CD4-positive, alpha-beta T cell treated with Interleukin-17A for 1 hour (primary cell): ENCODE measurements around the gene HUNK.

Experiments used
- DNase-seq: peaks from one replicate; pipeline ENCODE4 v3.0.0-alpha.2; 2020

Gene HUNK

DNA sequence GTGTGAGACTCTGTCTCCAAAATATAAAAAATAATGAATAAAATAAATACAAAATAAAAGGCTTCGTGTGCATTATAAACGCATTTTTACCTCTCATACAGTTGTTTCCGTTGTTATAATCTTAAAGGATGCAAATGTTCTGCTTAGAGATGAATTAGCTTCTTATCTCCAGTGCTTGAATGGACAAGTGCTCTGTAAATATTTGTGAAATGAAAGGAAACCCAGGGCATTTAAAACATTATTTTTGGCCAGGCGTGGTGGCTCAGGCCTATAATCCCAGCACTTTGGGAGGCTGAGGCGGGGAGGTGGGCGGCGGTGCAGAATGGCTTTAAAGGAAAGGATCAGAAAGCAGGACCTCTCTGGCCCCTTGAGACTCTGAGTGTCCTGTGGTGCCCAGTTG is 94.5 kb downstream of the HUNK start:
- DNase-seq = no peak

DNA sequence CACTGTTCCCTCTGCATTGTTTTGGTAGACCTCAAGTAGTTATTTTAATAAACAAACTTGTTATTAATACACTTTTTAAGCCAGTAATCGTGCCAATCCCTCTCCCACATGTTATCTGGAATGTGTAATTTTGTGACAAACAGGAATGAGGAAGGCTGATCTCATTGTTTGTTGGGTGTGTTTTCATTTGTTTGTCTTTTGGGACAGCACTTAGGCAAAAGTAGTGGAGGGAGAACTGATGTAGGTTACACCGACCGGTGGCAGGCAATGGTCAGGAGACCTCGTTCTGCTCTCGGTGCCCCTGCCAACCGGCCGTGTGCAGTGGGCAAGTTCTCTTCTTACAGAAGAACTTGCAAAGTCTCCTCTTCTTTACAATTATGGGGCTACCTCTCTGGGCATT is 99.8 kb downstream of the HUNK start:
- no peak for DNase-seq

DNA sequence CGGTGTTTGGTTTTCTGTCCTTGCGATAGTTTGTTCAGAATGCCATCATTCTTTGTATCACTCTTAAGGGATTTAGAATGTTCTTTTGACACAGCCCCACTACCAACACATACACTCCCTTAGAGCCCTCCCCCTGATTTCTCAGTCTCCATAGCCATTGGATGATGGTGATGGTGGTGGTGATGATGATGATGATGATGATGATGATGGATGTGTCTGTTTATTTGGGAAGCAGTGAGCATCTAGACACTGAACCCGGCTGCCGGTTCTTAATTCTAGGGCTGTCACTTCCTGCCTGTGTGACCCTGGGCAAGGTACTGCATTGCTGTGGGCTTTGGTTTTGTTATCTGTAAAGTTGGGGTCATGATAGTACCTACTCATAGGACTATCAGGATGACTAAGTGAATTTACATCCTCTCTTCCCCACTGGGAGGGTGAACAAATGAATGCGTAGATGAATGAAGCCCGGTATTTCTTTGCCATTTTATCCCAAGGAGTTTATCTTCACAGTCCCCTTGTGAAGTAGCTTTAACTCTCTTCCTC is 100.7 kb downstream of the HUNK start:
- no peak for DNase-seq

DNA sequence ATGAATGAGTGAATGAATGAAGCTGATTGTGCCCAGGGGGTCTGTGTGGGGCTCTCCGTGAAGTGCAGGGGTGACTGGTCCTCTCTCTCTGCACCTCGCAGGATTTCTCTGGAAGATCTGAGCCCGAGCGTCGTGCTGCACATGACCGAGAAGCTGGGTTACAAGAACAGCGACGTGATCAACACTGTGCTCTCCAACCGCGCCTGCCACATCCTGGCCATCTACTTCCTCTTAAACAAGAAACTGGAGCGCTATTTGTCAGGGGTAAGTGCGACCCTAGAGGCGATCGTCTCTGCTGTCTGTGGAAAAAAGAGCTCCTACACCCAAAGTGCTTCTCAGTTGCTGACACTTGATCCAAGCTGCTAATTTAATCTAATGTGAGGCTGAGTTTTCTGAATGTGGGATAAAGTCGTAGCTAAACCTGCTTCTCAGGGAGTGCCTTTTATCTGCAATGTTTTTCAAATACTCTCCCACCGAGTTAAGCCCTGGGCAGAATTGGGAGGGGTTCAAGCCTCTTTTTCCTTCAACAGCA is 101.7 kb downstream of the HUNK start:
- DNase-seq = peak; percentile 45

DNA sequence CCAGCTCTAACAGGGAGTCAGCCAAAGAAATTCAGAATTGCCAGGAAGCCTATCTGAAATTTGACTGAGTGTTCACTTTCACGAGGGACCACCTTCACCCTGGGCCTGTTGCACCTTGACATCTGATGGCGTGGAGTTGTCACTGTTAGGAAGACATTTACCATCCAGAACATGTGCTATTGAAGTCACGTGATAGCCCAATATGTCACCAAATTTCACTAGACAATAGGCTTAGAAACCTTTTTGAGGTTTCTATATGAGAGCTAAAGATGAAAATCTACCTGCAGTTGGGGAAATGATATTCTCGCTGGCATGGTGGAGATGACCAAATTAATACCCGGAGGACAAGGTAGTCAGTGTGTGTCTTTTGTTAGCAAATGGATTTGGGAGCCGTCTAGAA is 102.7 kb downstream of the HUNK start:
- no peak for DNase-seq

DNA sequence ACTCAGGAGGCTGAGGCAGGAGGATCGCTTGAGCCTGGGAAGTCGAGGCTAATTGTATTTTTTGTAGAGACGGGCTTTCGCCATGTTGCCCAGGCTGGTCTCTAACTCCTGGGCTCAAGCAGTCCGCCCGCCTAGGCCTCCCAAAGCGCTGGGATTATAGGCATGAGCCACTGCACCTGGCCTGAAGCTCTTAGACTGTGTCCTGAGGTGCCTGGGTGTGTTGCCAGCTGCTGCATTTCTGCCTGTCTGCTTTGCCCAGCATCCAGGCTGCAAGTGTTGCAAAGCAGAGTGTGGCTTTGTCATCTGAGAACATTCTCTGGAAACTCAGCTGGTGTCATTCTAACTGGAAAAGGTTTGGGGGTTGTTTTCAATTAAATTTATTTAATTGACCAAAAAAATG is 105.0 kb downstream of the HUNK start:
- no peak for DNase-seq

DNA sequence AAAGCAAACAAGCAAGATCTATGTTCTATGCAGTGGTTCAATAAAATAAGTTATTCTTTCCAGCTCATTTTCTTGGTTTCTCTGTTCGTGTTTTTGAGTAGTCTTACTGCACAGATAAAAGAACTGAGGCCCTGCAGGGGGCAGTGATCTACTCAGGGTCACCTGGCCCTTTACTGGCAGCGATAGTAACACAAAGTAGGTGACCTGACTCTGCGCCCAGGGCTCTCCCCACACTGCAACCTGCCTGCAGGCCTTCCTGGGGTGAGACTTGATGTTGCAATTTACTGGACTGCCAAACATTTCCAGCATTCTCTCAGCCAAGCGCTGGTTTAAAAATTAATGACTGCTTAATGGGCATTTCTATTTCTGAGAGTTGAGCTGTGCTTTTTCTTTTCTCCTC is 110.3 kb downstream of the HUNK start:
- no peak for DNase-seq

DNA sequence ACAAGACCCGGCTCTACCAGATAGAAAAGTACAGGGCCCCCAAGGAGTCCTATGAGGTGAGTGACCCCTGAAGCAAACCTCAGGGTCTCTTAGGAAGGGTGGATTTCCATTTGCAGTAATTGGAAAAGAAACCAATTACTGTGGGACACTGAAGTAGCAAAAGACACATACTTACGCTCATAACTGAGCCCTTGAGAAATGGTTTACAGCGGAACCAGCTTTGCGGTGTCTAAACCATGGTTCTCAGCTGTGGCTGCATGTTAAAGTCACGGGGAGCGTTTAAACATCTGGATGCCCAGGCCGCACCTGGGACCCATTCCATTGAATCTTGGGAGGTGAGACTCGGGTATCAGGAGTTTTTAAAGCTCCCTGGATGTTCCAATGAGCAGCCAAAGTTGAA is 110.7 kb downstream of the HUNK start:
- no peak for DNase-seq

DNA sequence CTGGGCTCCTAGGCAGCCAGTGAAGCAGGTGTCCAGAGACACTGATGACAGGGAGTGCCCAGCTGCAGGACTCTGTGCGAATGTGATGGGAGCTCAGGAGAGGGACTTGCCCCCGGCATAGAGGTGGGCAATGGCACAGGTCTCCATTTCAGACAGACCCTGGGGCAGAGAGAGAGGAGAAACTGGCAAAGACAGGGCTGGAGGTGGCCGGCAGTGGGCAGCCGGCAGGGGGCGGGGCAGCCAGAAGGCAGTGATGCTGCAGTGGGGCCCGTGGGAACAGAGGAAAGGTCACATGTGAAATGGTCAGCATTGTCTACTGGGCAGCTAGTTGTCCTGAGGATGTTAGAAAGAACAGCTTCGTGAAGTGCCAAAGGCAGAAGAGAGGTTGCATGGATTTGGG is 112.6 kb downstream of the HUNK start:
- DNase-seq = no peak

DNA sequence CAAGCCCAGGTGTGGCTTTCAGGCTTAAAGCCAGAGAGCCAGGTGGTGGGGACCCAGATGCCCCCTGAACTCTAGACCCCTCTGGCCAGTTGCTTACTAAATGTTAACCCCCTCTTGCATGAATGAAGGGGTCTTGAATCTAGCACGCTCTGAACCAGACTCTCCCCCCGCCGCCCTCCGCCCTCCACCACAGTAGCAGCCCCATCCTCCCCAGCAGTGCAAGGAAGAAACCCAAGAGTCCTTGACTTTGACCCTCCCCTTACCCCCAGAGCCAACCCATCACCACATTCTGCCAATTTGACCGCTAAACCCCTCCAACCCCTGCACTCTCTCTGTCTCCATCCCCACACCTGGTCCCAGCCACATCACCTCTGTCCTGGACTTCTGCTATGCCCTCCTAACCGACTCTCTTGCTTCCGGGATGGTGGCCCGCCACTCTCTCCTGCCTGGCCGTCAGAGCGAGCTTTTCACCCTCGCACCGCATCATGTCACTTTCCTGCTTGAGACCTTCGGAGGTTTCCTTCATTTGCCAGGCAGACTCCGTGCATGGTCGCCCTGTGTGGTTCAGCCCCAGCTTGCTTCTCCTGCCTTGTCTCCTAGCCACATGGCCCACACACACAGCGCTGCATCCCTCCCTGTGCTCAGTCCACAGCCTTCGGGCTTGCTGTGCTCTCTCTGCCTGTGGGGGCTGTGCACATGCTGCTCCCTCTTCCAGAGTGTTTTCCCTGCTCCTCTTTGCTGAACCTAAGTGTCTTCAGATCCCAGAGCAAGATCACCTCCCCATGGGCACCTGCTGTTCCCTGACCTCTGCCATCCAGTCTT is 113.4 kb downstream of the HUNK start:
- DNase-seq = no peak

DNA sequence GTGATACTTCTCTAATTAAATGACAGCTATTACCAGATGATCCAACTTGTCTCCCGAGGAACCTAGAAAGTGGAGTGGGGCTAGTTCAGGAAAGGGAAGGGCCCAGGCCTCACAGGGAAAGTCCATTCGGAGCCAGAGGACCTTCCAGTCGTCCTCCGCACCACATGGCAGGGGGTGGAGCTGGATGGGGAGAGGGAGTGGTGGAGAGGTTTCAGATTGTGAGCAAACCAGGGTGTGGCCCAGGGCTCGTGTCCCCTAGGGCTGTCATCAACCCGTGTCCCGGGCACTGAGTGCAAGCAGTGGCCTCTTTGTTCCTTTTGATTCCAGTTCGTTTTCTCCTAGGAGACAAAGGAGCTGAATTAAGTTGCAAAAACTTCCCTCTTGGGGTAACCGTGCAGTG is 114.9 kb downstream of the HUNK start:
- DNase-seq = no peak

DNA sequence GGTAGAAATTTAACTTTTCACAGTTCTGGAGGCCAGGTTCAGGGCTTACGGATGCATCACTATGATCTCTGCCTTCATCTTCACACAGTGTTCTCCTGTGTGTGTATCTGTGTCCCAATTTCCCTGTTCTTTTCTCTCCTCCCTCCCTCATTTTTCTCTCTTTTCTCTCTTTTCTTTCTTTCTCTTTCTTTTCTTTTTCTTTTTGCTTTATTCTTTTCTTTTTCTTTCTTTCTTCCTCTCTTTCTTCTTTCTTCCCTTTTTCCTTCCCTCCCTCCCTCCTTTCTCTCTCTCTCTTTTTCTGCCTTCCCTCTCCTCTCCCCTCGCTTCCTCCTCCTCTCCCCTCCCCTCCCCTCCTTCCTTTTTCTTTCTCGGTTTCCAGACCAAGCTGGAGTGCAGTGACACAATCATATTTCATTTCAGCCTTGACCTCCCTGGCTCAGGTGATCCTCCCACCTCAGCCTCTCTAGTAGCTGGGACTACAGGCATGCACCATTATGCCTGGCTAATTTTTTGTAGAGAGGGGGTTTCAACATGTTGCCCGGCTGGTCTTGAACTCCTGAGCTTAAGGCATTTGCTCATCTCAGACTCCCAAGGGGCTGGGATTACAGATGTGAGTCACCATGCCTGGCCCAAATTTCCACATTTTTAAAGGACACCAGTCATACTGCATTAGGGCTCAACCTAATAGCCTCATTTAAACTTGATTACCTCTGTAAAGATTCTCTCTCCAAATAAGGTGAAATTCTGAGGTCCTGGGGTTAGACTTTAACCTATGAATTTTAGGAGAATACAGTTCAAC is 115.9 kb downstream of the HUNK start:
- no peak for DNase-seq

DNA sequence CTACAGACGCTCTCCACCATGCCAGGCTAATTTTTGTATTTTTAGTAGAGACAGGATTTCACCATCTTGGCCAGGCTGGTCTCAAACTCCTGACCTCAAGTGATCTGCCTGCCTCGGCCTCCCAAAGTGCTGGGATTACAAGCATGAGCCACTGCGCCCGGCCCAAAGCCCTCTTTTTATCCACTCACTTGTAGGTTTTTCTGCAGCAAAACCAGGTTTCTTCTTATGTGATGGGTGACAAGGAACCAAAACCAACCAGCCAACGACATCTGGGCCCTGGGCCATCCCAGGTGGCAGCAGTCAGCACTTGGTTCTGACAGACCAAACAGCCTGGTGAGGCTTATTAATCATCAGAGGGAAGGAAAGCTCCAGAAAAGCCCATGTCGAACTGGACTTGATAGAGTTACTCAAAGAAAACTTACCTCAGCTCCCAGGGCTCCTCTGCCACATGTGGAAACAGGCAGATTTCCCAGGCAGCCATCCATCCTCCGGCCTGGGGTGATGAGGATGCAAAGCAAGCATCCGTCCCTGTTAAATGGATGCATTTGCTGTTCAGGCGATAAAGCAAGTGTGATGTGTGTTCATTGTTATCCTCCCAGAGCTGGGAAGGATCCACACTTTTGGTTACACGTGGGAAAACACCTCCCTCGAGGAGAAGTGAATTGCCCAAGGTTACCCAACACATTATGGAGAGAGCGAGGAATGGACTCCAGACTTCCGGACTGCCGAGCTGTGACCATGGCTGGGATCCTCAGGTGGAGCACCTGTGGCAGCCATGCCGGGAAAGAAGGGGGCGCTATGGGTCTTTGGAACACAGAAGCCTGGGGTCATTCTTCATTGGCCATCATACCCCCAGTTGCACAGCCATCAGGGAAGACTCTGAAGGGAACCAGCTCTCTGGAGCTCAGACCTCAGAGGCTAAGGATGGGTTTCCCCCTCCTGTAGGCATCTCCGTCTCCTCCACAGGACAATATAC is 118.8 kb downstream of the HUNK start:
- DNase-seq = no peak

DNA sequence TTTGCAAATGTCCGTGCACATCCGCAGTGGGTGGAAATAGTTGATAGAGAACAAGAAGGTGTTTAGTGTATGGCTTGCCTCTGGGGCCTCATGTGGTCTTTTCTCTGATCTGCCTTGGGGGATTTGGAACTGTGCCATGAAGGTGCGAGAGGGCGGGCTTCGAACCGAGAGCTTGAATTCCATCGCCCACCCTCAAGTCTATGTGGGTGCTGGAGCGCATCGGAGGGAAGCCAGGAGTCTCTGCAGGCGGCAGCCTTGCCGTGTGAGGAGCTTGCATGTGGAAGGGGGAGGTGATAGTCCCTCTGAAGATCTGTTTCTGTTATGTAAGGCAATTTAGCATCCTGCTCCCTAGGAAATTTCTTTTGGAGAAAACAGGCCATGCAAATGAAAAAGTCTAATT is 119.6 kb downstream of the HUNK start:
- no peak for DNase-seq

DNA sequence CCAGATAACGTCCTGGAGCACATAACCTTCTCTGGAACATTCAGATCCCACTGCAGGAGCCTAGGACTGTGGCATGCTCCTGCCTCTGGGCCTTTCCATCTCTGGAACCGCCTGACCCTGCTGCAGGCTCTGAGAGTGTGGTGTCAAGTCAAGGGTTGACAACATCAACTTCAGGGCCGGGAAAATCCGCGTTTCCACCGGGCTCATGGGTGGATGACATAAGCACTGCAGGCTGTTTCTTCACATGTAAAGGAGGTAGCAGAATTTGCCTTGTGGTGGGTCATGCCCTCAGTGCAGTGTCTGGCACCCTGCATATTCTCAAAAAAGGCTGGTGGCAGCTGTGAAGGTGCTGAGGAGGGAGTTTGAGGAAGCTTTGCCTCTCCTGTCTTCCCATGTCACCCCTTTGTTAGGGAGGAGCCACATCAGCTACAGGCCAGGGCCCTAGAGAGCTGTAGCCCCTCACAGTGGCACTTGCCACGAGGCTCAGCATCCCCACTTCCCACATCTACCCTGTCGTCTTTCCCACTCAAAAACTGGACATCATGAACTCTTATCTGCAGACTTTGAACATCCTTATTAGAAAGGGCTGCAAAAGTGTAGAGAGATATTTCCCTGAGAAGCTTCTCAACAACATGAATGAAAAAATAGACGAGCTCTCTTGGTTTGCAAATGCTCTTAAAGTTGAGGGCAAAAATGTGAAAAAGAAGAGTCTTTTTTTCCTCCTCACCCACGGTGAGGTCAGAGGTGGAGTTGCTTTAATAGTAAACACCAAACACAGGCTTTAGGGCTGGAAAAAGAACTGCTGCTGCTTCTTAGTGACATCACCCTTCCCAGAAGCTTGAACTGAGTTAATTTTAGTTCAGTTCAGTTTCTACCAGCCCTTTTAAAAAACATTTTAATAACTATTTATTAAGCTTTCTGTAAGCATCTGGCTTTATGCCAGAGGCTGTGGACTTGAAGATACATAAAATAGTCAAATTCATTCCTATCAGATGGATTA is 121.3 kb downstream of the HUNK start:
- no peak for DNase-seq

DNA sequence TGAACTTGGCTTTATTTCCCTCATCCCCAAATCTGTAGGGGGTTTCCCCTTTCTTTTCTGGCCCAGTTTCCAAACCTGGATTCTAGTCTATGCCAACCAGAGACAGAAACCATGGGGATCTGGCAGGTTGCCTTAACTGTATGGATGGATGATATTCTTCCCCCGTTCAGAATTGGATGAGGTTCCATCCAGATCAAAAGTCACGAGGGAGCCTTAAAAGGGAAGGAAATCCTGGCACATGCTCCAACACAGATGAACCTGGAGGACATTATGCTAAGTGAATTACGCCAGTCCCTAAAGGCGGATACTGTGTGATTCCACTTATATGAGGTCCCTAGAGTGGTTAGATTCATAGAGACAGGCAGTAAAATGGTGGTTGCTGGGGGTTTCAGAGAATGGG is 124.4 kb downstream of the HUNK start:
- DNase-seq = no peak

DNA sequence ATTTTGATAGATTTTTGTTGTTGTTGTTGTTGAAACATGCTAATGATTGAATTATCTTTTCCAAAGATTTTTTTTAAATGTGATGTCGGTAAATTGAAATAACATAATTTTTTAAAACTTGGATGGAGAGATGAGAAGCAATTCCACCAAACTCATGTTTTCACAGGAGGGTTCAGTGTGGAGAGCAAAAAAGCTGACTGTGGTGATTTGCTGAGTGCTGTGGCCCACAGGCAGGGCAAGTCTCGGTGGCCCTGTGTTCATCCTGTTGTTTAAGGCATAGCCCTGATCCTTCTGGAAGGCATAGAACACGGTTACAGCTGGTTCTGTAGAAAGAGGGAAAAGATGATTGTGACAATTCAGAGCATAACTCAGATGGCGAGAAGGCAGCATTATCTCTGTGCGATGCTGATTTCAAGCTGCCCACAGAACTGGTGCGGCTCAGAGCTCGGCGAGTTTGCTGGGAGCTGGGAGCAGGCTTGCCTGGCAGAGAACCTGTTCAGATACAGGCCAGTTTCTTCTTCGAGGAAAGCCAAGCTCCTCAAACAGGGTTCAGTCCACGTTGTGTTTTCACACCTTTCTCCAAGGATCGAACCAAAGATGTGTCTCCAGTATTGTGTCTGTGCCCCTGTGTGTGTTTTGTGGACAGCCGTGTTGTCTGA is 127.1 kb downstream of the HUNK start:
- no peak for DNase-seq

DNA sequence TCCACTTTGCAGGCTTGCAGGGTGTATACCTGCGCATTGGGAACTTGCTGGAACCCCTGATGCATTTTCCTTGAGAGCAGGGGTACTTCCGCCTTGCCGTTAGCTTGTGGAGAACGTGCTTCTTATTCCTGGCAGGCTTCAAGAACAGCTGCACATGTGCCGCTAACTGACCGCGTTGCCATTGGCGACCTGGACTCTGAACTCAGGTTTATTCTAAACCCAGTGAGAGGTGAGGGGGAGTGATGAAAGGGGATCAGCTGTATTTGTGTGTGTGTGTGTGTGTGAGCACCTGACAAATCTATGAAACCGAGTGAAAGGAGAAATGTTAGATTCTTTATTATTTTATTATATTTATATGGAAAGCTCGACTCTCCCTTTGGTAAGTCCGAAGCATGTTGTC is 128.6 kb downstream of the HUNK start:
- no peak for DNase-seq

DNA sequence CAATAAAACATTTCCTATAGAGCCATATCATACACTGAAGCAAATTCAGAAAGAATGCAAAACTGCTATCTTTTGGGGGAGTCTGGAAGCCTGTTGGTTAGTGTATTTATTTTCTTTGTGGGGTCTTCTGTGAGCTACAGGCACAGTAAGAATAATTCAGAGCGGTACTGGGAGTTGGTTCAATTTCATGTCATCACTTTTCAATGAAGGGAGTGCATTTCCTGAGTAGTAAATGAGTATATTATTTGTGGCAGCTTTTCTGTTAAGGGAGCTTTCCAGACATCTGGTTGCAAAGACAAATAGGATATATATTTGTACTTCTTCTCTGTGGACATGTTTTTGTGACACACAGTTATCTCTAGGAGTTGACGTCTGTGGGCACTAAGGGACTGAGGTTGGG is 130.6 kb downstream of the HUNK start:
- no peak for DNase-seq

DNA sequence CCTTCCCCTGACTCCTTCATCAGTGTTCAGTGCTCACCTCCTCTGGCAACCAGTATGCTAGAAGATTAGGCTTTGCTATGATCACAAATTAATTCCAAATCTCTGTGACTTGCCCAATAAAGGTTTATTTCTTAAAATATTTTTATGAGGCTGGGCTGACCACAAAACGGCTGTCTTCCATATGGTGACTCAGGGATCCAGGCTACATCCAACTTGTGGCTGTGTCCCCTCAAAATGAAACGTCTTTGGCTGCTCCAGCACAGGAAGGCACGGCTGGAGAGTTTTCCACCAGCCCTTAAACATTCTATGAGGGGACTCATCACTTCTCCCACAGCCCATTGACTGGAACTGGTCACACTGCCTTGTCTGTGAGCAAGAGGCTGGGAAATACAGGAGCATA is 131.5 kb downstream of the HUNK start:
- no peak for DNase-seq

DNA sequence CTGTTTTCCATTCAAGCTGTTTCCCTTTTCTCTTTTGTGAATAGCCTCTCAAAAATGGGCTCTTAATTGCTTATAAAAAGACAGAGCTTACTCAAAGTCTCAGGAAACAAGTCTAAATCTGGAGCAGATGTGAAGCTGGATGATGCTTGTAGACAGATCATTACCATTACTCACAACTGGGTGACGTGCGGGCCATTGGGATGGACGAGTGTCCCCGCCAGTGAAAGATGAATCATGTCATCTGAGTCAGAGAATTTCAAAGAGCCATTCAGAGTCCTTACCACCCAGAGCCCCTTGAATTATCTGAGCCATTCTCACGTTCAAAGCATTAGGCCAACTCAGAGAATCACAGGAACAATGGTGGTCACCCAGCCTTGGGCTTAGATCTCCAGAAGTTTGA is 134.6 kb downstream of the HUNK start:
- no peak for DNase-seq
